Kasumi-1 (cell line): ENCODE data around the gene WDR53.
A peak's percentile ranks its signal among the peaks of the same experiment; 100 is the strongest.
"Not testable (repeated sequence)": the region's sequence is repeated elsewhere in the genome, so short reads cannot be mapped to it uniquely, and the experiment has no call there.

Experiments
- DNase-seq, 2 experiments: peaks; one replicate each; lab custom pipeline; 2025; lab: John Stamatoyannopoulos, UW

Gene WDR53

DNA sequence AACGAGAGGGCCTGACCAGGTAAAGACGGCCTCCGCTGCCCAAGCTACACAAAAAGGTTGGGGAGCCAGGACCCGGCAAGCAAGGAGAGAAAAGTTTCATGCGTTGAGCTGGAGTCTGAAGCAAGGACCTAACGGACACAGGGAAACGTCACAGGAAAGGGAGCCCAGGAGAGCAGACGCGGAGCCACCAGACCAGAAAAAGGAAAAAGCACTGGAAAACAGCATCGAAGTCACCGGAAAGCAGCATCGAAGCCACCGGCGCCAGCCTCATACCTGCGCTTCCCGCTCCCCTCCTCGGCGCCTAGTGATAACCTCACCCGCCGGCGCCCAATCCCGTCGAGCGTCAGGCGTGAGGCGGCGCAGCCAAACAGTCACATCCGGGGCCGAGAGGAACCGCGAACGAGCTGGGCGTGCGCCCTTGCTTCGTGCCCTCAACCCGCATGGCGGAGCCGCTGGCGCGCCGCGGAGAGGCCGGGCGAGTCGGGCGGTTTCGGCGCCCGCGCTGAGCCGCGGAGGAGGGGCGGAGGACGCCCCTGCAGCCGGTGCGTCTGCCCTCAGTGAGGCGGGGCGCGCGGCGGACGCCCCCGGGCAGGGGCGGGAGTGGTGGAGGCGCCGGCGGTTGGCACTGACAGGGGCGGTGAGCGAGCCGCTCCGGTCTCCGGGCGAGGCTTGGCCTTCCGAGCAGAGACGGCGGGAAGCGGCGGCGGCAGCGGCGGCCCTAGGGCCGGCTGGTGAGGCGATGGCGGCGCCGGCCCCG is at the start of gene WDR53, which contains the start of gene FBXO45:
TSS of gene WDR53 (minus strand) at position 309 of the 757 bp plus-strand sequence. CDS start 7,079 bp downstream, outside the sequence.
TSS of gene FBXO45 (plus strand) at position 415 of the 757 bp plus-strand sequence. CDS start at position 740, 325 bp downstream.
- peak; percentile 91 to 94 for DNase-seq

DNA sequence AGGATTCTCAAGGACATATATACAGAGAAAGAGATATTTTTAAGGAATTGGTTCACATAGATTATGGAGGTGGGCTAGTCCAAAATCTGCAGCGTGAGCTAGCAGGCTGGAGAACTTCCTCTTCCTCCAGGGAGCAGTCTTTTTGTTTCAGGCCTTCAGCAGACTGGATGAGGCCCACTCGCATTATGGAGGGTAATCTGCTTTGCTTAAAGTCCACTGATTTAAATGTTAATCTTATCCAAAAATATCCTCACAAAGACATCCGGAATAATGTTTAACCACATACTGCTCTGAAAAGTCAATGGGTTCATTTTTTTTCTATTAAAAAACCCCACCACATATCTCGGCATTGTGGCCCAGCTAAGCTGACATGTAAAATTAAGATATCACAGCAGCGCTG is 48.9 kb upstream of the WDR53 start:
- peak; percentile 70 to 75 for DNase-seq

DNA sequence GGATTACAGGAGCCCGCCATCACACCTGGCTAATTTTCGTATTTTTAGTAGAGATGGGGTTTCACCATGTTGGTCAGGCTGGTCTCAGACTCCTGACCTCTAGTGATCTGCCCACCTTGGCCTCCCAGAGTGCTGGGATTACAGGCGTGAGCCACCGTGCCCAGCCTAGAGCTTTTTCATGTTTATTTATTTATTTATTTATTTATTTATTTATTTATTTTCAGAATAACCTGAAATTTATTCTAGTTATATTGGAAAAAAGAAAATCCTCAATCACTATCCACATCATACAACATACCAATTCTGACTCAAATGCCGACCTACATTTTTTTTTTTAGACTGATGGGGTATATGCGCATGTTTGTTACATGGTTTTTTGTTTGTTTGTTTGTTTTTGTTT is 46.9 kb upstream of the WDR53 start:
- DNase-seq, result not testable (repeated sequence)

DNA sequence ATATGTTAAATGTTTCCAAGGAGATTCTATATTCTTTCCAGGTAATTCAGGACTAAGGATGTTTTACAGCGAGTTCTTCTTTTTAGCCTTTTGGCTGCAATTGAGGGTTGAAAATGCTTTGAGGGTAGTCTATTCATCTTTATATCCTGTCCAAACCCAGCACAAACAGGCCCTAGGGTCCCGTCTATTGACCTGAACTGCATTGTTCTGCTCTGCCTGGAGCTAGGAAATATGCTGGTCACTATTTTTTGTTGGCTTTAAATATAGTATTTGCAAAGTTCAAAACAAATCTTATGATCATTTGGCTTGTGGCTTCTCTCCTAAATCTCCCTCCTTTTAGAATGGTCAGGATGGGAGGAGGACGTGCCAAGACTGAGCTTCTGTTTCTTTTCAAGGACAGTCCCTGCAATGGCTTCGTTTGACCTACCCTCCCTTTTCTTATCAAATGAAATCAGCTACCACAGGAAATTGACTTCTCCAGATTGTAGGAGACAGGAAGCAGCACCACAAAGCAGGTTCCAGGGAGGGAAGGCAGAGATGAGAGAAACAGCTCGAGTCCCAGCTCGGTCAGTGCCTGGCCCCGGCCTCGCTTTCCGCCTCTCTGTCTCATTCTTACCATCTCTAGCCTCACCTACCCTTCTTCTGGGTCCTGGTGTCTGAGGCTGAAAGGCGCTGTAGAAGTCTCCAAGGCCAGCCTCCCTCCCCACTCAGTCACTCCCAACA is 43.6 kb upstream of the WDR53 start:
- DNase-seq, result peak; percentile 62 to 70

DNA sequence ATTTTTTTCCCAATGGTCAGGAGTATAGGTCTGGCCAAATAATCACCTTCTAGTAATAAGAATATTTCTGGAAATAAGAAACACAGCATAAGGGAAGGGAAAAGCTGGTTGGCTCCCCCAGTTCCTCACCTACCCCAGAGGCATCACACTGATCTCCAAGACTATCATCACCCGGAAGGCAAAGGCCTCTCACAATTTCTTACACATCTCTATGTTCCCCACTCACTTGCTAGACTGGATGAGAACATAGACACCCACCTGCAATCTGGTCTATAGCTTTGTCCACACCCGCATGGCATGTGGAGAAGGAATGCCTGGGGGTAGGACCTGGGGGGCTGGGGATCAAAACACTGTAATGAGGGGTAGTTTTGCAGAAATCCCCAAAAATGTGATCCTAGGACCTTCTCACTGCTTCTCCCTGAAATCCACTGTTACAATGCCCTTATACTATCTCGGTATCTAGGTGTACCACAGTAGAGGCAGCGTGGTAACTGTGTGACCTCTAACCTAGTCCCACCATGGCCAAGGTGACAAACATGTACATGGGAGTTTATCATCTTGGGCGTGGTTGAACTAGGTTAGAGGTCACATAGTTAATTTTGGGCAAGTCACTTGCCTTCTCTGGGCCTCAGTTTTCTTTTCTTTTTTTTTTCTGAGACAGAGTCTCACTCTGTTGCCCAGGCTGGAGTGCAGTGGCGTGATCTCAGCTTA is 41.6 kb upstream of the WDR53 start:
- peak in 1 of 2 experiments; percentile 36 for DNase-seq

DNA sequence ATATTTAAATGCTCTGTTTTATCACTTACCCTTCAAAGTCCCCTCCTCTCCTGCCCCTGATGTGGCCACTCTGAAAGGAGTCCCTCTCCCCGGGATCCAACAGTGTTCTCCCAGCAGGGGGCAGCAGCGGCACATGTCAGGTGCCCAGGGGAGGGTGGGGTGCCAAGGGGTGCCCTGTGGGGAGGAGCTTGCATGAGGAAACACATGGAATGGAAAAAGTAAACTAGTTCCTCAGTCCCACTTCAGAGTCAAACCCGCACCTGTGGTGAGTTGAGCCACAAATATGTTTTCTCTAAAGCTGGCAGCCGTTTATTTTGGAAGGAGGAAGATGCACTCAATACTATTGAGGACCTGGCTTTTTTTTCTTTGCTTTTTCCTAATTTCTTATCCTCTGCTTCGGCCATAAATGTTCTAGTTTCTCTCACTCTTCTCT is 41.0 kb upstream of the WDR53 start:
- peak; percentile 90 to 94 for DNase-seq

GRCh38 chr3:196608693-196609092 is 40.3 kb upstream of the WDR53 start:
- no peak for DNase-seq

GRCh38 chr3:196604548-196604947 is 36.2 kb upstream of the WDR53 start:
- DNase-seq, result no peak

GRCh38 chr3:196603683-196604082 is 35.3 kb upstream of the WDR53 start:
- no peak for DNase-seq

DNA sequence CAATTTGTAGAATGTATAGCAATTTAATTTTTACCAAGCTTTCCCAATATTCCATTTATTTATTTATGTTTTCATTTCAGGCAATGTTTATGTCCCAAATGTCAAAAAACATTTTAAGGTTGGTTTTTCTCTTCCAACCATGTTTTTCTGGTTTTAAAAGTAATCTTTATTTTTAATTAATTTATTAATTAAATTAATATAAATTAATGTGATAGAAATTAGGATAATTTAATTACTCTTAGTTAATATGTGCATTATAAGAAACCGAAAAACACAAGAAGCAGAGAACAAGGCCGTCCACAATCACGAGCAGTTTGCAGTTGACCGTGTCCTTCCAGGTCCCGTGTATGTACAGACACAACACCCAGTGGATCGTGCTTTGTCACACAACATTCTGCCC is 34.3 kb upstream of the WDR53 start:
- no peak for DNase-seq

GRCh38 chr3:196600359-196600758 is 32.0 kb upstream of the WDR53 start:
- DNase-seq, result no peak

DNA sequence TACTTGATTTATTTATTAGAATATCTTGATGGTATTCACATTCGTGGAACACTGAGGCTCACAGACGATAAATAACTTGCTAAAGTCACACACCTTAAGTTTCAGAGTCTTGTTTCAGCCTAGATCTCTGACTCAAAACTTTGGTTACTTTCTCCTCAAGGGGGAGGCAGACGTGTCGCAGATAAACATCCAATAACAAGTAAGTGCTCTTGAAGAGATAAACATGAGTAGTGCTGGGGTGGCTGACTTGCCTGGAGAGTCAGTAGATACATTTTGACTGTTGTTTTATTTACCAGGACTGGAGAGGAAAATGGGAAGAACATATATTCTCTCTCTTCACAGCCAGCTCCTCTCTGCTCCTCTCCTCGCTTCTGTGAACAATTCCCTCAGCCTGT is 31.4 kb upstream of the WDR53 start:
- DNase-seq, result no peak

GRCh38 chr3:196597971-196598733 is 29.8 kb upstream of the WDR53 start:
- not testable (repeated sequence) for DNase-seq

DNA sequence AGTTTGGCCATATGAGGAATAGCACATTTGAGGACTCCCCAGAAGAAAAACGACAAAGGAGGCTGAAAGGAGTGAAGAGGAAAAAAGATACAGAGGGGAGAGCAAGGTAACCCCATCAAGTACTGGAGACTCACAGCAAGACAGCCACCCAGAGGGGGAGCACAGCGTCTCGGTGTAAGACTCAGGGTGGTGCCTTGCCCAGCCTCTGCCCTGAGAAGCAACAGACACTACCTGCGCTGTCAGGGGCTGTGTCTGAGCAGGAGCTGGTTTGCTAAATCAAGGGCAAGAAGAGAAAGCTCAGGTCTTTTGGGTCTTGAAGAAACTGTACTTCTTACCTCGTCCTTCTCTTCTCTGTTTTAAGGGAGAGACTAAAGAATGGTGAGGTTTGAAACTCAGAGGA is 28.0 kb upstream of the WDR53 start:
- no peak for DNase-seq

- no peak for DNase-seq
Observed at GRCh38 chr3:196590279-196590678, 21.9 kb upstream of the WDR53 start.

- no peak for DNase-seq
Observed at GRCh38 chr3:196585044-196585757, 16.8 kb upstream of the WDR53 start.

- DNase-seq, result no peak
Observed at GRCh38 chr3:196572389-196572788, 4.0 kb upstream of the WDR53 start.

GRCh38 chr3:196570332-196570731 is 2.0 kb upstream of the WDR53 start:
- DNase-seq, result not testable (repeated sequence)

GRCh38 chr3:196569003-196569516 is 706 bp upstream of the WDR53 start:
- DNase-seq, result peak in 1 of 2 experiments; percentile 14

DNA sequence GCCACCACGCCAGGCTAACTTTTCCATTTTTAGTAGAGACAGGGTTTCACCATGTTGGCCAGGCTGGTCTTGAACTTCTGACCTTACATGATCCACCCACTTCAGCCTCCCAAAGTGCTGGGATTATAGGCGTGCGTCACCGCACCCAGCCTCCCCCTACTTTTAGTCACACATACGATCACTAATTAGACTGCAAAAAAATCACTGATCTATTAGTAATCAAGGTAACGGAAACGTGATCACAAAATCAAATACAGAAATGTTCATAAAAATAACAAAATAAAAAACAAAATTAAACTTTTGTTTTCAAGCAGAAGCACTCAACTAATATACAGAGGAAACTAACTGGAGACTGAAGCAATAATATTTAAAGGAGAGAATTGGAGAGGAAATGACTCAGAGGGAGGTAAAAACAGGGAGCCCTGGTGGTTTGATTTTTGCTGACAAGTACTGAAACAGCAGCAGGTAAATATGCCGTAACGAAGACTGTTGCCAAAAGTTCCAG is 4.6 kb downstream of the WDR53 start:
- DNase-seq, result peak in 1 of 2 experiments; percentile 14

GRCh38 chr3:196559826-196560225 is 8.5 kb downstream of the WDR53 start:
- no peak for DNase-seq
